T-helper 22 cell (primary cell): ENCODE results near the gene ADCY1.
"Not testable (repeated sequence)": the region's sequence is repeated elsewhere in the genome, so short reads cannot be mapped to it uniquely, and the experiment has no call there.

Experiments used
- DNase-seq: peaks from one replicate; pipeline ENCODE4 v3.0.0-alpha.2; 2020; ENCODE audit warnings: low read depth

The ADCY1 gene

GRCh38 chr7:45573661-45574415 lies at the start of gene ADCY1:
TSS of gene ADCY1 (plus strand) at chr7:45574368. CDS start at chr7:45574544, 176 bp downstream.
- no peak for DNase-seq

- no peak for DNase-seq
Measured at GRCh38 chr7:45524445-45524844, 49.7 kb upstream of the ADCY1 start.

GRCh38 chr7:45525057-45525456 lies 49.1 kb upstream of the ADCY1 start:
- no peak for DNase-seq

GRCh38 chr7:45543473-45543872 lies 30.7 kb upstream of the ADCY1 start:
- no peak for DNase-seq

- DNase-seq = not testable (repeated sequence)
Measured at GRCh38 chr7:45545105-45545710, 29.0 kb upstream of the ADCY1 start.

GRCh38 chr7:45548917-45549316 lies 25.3 kb upstream of the ADCY1 start:
- DNase-seq = not testable (repeated sequence)

GRCh38 chr7:45563401-45563800 lies 10.8 kb upstream of the ADCY1 start:
- no peak for DNase-seq

- no peak for DNase-seq
Measured at GRCh38 chr7:45563941-45564461, 10.2 kb upstream of the ADCY1 start.

- DNase-seq = no peak
Measured at GRCh38 chr7:45564485-45564884, 9.7 kb upstream of the ADCY1 start.

GRCh38 chr7:45564886-45565455 lies 9.2 kb upstream of the ADCY1 start:
- no peak for DNase-seq

GRCh38 chr7:45566386-45566785 lies 7.8 kb upstream of the ADCY1 start:
- no peak for DNase-seq

- no peak for DNase-seq
Measured at GRCh38 chr7:45566961-45567360, 7.2 kb upstream of the ADCY1 start.

GRCh38 chr7:45567713-45568112 lies 6.5 kb upstream of the ADCY1 start:
- DNase-seq = no peak

GRCh38 chr7:45568536-45569289 lies 5.5 kb upstream of the ADCY1 start:
- no peak for DNase-seq

GRCh38 chr7:45569290-45569685 lies 4.9 kb upstream of the ADCY1 start:
- no peak for DNase-seq

- DNase-seq = no peak
Measured at GRCh38 chr7:45570797-45571196, 3.4 kb upstream of the ADCY1 start.

- DNase-seq = no peak
Measured at GRCh38 chr7:45573204-45573603, 964 bp upstream of the ADCY1 start.

GRCh38 chr7:45574416-45574668 lies 174 bp downstream of the ADCY1 start:
- no peak for DNase-seq

GRCh38 chr7:45574669-45575500 lies 717 bp downstream of the ADCY1 start:
- no peak for DNase-seq

- DNase-seq = no peak
Measured at GRCh38 chr7:45575501-45576248, 1.5 kb downstream of the ADCY1 start.
